Measurements from ENCODE around the gene TMEM229B.

Gene TMEM229B

GRCh38 chr14:67524634-67524963 is 36.1 kb upstream of the TMEM229B start:
- FAIRE-seq (no peak), DNase-seq (ENCODE audit: insufficient read length, low spot score) (no peak)
- no peak for TF ChIP-seq CTCF (IDR thresholded peaks at IDR 0.05; ENCODE audit: insufficient read depth, missing control alignments)

GRCh38 chr14:67523764-67524633 is 35.5 kb upstream of the TMEM229B start:
- DNase-seq (ENCODE audit: insufficient read length, low spot score) (no peak), FAIRE-seq (no peak)
- TF ChIP-seq CTCF (IDR thresholded peaks at IDR 0.05; ENCODE audit: insufficient read depth, missing control alignments): no peak

DNA sequence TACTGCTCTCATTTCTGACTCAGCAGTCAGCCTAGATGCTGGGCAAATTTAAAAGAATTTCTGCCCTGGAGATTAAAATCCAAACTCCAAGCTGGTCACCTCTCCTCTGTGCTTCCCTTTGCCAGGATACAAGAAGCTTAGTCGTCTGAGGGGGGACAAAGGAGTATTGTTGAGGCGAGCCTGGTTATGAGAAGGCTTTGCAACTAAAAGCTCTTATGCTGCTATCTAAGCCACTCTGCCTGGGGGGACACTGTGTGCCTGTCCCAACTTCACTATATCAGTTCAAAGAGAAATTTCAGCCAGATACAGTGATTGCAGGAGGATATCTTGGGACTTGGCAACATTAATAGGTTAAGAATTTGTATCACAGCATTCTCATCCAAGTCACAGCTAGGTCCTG is 33.7 kb upstream of the TMEM229B start:
- DNase-seq (ENCODE audit: insufficient read length, low spot score): no peak
- TF ChIP-seq CTCF (IDR thresholded peaks at IDR 0.05; ENCODE audit: insufficient read depth, missing control alignments): no peak
- no peak for FAIRE-seq

DNA sequence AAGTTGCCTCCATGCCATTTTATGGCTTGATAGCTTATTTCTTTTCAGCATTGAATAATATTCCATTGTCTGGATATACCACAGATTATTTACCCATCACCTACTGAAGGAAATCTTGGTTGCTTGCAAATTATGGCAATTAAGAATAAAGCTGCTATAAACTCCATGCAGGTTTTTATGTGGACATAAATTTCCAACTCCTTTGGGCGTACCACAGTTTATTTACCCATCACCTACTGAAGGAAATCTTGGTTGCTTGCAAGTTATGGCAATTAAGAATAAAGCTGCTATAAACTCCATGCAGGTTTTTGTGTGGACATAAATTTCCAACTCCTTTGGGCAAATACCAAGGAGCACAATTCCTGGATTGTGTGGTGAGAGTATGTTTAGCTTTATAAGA is 32.0 kb upstream of the TMEM229B start:
- DNase-seq (ENCODE audit: insufficient read length, low spot score): no peak
- no peak for TF ChIP-seq CTCF (IDR thresholded peaks at IDR 0.05; ENCODE audit: insufficient read depth, missing control alignments)
- FAIRE-seq: no peak

- no peak for DNase-seq (ENCODE audit: insufficient read length, low spot score)
- no peak for FAIRE-seq
- no peak for TF ChIP-seq CTCF (IDR thresholded peaks at IDR 0.05; ENCODE audit: insufficient read depth, missing control alignments)
These were observed 30.9 kb upstream of the TMEM229B start for GRCh38 chr14:67519406-67519805.

GRCh38 chr14:67517083-67517482 is 28.6 kb upstream of the TMEM229B start:
- FAIRE-seq (no peak), DNase-seq (ENCODE audit: insufficient read length, low spot score) (no peak)
- peak; percentile 27 for TF ChIP-seq CTCF (IDR thresholded peaks at IDR 0.05; ENCODE audit: insufficient read depth, missing control alignments)

DNA sequence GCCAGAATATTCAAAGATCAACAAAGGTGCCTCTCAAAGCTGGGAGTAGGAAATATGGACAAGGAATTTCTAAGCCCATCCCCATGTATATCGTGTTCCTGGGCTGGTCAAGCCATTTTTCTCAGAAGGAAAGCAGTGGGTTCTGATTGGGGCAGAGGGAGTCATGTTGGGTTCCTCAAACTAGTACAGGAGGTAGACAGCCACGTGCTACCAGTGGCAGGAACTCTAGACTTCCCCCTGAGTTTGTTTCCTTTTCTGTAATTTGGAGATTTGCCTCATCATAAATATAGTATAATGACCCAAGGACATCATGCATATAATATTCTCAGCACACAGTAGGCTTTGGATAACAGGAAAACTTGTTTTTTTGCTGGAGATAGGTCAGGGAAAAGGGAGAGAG is 28.2 kb upstream of the TMEM229B start:
- no peak for DNase-seq (ENCODE audit: insufficient read length, low spot score)
- FAIRE-seq: no peak
- TF ChIP-seq CTCF (IDR thresholded peaks at IDR 0.05; ENCODE audit: insufficient read depth, missing control alignments): no peak
